ENCODE measurements around the gene DGLUCY.
"Not testable (repeated sequence)": the region's sequence is repeated elsewhere in the genome, so short reads cannot be mapped to it uniquely, and the experiment has no call there.

The DGLUCY gene, protein sequence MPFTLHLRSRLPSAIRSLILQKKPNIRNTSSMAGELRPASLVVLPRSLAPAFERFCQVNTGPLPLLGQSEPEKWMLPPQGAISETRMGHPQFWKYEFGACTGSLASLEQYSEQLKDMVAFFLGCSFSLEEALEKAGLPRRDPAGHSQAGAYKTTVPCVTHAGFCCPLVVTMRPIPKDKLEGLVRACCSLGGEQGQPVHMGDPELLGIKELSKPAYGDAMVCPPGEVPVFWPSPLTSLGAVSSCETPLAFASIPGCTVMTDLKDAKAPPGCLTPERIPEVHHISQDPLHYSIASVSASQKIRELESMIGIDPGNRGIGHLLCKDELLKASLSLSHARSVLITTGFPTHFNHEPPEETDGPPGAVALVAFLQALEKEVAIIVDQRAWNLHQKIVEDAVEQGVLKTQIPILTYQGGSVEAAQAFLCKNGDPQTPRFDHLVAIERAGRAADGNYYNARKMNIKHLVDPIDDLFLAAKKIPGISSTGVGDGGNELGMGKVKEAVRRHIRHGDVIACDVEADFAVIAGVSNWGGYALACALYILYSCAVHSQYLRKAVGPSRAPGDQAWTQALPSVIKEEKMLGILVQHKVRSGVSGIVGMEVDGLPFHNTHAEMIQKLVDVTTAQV

GRCh38 chr14:91113829-91114078 is at the start of gene DGLUCY:
Gene DGLUCY, plus strand, starts transcription at chr14:91114073. Its CDS starts 46,222 bp downstream, at chr14:91160295.
- no peak for DNase-seq

DNA sequence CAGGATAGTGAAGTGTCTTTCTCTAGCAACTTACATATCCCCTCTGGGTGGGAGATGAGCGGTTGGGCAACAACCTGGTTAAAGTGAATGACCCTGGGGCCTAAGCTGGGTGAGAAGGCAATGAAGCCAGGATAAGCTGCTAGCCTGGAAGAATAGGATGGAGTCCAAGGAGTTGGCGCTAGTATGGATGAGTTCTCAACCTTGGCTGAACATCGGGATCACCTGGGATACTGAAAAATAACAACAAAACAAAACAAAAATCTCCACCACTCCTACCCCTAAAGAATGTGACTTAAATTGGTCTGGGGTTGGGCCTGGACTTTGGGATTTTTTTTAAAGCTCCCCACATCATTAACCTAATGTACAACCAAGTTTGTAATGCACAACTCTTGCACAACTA is 48.6 kb upstream of the DGLUCY start:
- DNase-seq: no peak

DNA sequence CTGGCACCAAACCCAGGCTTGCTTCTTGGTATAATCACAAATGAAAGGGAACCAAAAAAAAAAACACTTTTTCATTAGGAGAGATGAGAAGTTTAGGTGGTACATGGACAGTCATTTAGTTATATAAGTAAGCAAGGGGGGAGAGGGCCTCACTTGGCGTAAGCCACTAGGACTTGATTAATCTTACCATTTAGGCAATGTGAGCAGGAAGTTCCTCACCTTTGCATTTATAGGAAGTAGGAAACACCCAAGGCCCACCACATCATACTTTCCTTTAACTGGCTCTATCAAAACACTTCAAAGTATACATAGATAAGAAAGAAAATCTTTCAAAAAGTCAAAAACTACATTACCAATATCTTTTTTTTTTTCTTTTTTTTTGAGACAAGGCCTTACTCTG is 46.7 kb upstream of the DGLUCY start:
- peak; percentile 21 for DNase-seq

- DNase-seq: no peak
Measured at GRCh38 chr14:91068642-91069041, 45.2 kb upstream of the DGLUCY start.

GRCh38 chr14:91070572-91070971 is 43.3 kb upstream of the DGLUCY start:
- no peak for DNase-seq

DNA sequence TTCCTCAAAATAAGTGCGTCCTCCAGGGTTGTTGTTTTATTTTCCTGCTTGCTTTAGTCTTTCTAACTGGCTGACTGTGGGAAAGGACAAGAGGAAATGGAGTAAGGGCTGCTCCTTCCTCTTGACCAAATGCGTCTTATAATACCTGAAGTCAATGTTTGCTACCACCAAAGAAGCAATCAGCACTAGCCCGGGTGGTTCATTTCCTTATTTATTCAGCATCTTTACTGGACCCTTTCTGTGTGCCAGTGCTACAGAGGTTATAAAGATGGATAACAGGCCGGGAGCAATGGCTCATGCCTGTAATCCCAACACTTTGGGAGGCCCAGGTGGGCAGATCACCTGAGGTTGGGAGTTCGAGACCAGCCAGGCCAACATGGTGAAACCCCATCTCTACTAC is 38.3 kb upstream of the DGLUCY start:
- no peak for DNase-seq

DNA sequence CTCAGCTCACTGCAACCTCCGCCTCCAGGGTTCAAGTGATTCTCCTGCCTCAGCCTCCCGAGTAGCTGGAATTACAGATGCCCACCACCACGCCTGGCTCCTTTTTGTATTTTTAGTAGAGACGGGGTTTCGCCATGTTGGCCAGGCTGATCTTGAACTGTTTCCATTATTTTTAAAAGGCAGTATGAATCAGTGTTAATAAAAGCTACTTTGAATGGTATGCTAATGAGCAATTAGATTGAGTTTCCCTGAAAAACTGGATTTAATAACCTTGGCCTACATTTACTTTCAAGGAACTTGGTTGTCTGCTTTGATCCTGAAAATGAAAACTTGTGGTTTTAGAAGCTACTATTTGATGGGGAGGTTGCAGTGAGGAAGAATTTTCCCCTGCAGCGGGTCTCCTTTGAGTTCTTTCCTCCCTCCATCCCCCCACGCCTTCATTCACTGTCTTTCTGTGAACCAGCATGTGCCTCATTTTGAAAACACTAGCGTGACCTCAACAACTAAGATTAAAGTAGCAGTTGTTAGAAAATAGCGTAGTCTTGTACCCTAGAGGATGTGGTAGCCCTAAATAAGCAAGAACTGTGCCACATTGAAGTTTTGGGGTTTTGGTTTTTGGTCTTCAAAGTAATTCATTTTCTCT is 35.7 kb upstream of the DGLUCY start:
- peak; percentile 64 for DNase-seq

DNA sequence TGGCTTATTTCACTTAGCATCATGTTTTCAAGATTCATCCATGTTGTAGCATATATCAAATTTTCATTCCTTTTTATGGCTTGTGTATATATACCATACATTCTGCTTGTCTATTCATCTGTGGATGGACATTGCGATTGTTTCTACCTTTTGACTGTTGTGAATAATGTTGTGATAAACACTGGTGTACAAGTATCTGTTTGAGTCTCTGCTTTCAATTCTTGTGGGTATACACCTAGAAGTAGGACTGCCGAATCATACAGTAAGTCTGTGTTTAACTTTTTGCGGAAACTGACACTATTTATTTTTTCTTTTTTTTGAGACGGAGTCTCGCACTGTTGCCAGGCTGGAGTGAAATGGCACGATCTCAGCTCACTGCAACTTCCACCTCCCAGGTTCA is 33.8 kb upstream of the DGLUCY start:
- no peak for DNase-seq

- DNase-seq: no peak
Measured at GRCh38 chr14:91082282-91082681, 31.6 kb upstream of the DGLUCY start.

DNA sequence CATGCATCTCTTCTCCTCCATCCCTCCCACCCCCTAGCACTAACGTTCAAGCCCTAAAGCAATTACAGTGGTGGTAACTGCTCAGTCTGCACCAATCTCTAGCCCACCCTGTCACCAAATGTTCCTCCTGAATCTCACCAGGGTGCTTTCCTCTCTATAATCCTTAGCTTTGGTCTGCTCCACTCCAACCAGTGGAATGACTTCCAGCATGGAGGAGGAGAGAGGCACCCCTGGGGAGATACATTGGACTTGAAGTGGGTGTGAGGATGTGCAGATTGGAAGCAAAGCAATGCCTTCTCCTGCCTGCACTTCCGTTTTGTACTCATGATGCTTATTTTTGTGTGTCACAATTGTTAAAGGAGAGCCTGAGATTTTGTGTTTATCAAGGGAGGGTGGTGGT is 29.4 kb upstream of the DGLUCY start:
- no peak for DNase-seq

GRCh38 chr14:91087470-91087869 is 26.4 kb upstream of the DGLUCY start:
- DNase-seq: not testable (repeated sequence)

DNA sequence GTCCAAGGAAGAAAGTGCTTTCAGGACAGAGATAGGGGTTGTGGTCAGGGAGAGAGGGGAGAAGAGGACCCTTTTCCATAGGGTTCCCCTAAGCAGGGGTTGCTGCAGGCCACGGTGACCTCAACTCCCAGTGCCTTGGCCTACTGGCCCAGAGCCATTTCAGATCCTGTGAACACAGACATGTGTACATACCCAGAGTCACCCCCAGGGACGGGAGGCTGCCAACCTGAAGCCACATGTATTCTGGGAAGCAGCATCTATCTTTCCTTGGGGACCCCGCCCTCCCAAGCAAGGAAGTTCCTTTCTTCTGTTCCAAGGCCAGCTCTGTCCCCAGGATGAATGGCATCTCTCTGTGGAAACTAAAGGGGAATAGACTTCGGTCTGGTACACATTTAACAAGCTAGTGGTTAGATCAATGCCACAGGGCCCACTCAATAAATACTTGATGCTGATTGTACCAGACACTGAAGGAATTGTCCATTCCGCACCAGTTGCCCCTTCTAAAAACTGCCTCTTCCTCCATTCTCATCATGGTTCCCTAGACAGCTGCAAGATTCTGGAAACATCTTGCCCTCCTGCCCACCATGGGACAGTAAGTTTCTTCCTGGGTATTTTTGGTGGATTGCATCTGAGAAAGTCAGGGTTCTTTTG is 25.2 kb upstream of the DGLUCY start:
- DNase-seq: no peak

DNA sequence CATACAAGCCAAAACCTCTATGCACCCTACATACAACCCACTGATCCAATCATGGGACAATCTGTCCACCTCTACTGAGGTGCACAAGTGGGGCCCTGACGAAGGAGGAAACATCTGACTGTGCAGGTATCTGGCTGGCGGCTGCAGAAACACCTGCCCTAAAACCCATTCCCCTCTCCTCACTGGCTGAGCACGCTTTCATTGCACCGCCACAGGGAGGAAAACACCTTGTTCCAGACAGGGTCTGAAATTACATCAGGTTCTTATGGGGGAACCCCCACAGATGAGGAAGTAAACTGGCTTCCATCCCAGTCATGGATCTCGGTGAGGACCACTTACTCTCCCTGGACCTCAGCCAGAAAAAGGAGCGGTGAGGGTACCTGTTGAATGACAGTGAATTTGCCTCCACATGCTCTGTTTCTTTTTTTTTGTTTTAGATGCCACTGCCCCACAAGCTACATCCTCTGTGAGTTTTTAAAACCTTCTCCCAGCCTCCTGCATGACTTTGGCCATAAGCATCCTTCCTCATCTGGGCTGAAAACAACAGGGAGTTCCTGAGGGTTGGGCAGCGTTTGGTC is 23.8 kb upstream of the DGLUCY start:
- no peak for DNase-seq

GRCh38 chr14:91090743-91091142 is 23.1 kb upstream of the DGLUCY start:
- DNase-seq: no peak

DNA sequence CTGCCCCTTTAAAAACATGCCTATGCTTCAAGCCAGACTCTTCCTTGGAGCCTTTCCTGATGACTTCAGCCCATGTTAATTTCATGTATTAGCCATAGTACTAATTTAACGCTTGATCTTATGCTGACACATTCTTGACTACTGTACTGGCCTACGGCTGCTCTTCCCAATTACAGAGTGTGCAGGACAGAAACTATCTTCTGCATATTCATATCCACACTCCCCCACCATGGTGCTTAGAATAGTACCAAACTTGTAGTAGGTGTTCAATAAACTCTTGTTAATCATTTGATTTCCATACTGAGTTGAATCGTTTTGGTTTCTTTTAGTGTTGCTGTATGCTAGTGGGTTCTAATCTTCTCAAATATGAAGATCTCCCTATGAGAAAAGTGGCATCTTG is 21.8 kb upstream of the DGLUCY start:
- DNase-seq: no peak

DNA sequence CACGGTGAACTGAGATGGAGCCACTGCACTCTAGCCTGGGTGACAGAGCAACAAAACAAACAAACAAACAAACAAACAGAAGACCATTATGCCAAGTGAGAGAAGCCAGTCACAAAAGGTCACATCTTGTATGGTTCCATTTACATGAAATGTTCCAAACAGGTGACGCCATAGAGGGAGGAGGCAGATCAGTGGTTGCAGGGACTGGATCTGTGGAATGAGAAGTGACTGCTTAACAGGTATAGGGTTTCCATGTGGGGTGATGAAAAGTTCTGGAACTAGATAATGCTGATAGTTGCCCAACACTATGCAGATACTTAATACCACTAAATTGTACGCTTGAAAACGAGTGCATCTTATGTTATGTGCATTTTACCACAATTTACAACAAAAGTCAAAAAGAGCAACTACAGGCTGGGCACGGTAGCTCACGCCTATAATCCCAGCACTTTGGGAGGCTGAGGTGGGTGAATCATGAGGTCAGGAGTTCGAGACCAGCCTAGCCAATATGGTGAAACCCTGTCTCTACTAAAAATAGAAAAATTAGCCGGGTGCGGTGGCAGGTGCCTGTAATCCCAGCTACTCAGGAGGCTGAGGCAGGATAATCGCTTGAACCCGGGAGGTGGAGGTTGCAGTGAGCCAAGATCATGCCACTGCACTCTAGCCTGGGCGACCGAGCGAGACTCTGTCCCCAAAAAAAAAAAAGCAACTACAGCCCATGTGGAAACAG is 20.0 kb upstream of the DGLUCY start:
- not testable (repeated sequence) for DNase-seq

- DNase-seq: no peak
Measured at GRCh38 chr14:91094772-91095171, 19.1 kb upstream of the DGLUCY start.

DNA sequence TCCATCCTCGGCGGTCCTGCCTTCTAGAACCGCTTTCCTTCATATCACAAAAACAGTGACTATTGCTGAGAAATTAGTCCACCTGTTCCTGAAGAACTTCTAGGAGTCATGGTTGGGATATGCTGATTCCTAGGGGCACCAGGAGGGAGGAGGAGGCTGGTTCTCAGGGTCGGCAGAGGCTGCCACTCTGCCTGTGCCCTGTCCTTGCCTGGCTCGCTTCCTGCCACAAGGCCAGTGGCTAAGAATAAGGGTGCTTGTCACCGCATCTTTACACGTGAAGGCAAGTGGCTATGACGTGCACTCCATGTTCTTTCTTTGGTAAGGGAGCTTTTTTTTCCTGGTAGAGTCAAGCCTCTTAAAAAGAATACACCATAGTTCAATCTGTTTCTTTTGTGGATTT is 18.7 kb upstream of the DGLUCY start:
- no peak for DNase-seq

DNA sequence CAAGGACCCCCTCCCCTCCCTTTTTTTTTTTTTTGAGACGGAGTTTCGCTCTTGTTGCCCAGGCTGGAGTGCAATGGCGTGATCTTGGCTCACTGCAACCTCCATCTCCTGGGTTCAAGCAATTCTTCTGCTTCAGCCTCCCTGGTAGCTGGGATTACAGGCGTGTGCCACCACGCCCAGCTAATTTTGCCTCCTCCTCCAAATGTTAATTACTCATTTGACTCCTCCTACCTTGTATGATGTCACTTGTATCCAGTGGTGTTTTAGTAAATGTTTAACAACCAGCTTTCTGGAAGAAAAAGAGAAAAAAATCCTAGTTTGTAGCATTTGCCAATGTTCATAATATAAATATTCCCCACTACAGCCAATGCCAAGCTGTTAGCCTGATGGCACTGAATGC is 16.2 kb upstream of the DGLUCY start:
- DNase-seq: not testable (repeated sequence)

- DNase-seq: no peak
Measured at GRCh38 chr14:91098591-91098990, 15.3 kb upstream of the DGLUCY start.

- DNase-seq: peak; percentile 7
Measured at GRCh38 chr14:91100102-91100501, 13.8 kb upstream of the DGLUCY start.

GRCh38 chr14:91103116-91103515 is 10.8 kb upstream of the DGLUCY start:
- DNase-seq: no peak

Data from stimulated activated naive CD4-positive, alpha-beta T cell treated with Interleukin-2 at 50 U/mL for 16 hours (primary cell).